GM21515 (cell line): ENCODE results near the gene CTSD.

ENCODE experiments used
- ATAC-seq: cut with Tn5 transposase; IDR thresholded peaks from one replicate; pipeline ENCODE4 v1.9.1; 2021; ENCODE audit not compliant: unreplicated experiment

CTSD gene

DNA sequence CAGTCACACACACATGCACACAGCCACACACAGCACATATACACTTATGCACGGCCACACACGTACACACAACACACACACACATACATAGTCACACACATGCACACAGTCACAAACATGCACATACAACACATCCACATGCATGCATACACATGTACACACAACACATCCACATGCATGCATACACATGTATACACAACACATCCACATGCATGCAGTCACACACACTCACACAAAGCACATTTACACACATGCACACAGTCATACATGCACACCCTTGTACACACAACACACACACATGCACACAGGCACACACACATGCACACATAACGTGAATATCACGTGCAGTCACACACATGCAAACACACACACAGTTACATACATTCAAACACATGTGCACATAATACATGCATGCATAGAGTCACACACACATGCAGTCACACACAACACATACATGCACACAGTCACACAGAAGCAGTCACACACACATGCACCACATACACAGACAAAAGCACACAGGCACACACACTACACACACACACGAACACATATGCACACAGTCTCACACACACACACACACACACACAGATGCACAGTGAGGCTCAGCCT, 32.2 kb downstream of the CTSD start:
- no peak for ATAC-seq

DNA sequence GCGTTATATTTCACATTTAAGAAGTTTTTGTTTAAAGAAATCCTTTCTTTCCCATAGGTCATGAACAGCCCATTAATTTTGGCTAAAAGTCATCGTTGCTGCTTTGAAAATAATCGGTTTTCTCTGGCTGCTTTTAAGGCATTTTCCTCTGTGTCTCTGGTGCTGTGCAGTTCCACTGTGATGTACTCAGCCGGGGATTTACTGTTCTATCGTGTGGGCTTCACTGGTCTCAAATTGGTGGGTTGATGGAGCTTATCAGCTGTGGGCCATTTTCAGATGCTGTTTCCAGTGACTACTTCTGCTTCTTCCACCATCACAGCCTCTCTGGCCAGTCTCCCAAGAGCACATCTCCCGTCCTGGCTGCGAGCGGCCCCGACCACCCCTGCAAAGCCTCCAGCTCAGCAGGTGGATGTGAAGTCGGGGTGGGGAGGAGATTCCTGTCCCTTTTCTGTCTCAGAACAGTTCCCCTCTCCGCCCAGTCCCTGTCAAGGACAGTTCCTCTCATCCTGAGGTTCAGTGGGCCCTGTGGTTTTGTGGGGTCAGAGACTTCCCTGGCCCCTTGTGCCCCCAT, 33.6 kb downstream of the CTSD start:
- ATAC-seq = no peak

DNA sequence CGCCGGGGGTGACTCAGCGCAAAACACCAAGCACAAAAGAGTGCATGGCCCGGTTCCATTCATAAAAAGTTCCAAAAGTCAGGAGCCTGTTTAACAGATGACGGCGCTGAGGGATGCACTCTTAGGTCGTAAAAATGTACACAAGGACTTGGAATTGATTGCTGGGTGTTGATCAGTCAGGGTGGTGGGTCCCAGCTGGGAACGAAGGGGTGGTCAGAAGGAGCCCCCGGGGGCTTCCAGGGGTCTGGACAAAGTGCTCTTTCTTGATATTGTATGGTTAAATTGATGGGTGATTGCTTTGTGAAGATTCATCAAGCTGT, 34.1 kb downstream of the CTSD start:
- no peak for ATAC-seq

DNA sequence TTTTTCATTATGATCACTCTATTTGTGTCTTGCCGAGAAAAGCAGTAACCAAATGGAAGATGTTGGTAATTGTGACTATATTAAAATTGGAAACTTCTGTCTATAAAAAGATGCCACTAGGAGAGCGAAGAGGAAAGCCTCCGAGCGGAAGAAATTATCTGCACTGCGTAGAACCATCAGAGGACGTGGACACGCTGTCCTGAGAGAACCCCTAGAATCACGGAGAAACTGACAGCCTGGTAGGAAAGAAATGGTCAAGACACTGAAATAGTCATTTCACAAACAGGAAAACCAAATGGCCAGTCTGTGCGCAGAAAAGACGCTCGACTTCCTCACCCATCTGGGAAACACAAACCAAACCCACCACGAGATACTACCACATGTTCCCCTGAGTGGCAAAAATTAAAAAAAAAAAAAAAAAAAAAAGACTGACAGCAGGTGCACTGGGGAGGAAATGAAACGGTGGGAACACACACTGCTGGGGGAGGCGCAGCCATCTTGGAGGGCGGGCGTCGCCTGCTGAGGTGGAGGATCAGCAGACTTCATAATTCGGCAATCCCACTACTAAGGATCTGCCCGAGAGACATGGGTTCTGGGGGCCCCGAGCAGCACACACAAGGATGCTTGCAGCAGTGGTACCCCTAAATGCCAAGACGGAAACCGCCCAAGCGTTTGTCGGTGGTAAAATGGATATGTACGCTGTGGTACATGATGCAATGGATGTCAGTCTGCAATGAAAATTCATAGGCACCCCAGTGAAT, 34.6 kb downstream of the CTSD start:
- no peak for ATAC-seq

DNA sequence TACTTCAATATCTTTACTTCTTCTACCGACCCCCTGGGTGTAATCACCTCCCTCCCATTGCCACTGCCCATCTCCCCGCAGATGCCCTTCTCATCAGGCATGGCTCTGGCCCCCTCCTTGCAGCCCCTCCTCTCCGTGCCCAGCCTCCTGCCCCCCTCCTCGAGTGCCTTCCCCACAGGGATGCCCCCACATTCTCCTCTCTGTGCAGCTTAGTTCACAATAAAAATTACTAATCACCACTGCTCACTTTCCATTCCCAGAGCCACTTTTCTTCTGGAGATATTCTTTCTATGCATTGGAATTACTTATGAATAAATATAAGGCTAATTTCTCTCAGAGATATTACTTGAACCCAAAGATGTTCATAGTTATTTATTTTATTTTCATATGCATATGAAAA, 35.4 kb downstream of the CTSD start:
- no peak for ATAC-seq

DNA sequence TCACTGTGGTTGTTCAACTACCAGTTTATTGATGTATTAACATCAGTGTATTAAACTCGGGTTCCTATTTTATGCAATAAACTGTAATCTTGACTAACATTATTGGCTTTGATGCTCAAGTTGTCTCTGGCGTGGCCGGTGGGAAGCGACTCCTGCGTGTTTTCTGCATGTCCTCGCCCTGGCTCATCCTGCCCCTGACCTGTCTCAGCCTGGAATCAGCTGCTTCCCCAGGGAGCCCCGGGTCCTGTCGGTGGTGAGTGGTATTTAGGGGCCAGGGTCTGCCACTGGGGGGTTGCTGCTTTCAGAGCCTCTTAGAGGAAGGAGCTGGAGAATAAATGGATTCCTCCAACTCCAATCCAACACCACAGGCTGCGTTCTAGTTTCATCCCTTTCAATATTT, 35.9 kb downstream of the CTSD start:
- no peak for ATAC-seq

DNA sequence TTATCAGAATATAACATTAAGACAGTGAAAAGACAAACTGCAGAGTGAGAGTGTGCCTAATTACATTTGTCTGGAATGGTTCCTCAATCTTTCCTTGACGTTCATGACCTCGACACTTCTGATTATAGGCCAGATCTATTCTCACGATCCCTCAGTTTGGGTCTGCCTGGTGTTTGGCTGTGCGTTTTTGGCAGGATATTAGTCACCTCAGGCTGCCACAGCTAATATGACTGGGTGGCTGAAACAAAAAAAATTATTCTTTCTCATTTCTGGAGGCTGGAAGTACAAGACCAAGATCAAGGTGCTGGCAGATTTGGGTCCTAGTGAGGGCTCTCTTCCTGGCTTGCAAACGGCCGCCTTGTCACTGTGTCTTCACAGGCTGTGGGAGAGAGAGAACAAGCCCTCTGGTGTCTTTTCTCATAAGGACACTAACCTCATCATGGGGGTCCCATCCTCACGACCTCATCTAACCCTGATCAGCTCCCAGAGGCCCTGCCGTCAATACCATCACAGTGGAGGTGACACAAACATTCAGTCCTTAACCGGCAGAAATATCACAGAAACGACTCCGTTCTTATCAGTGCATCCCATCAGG, 36.5 kb downstream of the CTSD start:
- ATAC-seq = no peak

DNA sequence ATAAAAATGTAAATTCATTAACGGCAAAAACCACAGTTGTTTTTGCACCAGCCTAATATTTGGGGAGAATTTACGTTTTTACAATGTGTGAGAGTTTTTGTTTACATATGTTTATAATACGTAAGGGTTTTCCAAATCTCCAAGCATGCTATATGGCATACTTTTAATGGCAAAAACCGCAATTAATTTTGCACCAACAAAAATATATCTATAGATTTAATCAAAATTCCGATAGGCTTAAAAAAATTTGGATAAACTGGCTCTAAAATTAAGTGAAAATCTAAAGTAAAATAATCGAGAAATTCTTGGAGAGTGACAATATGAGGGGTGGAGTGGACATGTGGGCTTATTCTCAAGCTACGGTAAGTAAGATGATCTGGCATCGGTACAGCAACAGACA, 43.9 kb downstream of the CTSD start:
- ATAC-seq = no peak

DNA sequence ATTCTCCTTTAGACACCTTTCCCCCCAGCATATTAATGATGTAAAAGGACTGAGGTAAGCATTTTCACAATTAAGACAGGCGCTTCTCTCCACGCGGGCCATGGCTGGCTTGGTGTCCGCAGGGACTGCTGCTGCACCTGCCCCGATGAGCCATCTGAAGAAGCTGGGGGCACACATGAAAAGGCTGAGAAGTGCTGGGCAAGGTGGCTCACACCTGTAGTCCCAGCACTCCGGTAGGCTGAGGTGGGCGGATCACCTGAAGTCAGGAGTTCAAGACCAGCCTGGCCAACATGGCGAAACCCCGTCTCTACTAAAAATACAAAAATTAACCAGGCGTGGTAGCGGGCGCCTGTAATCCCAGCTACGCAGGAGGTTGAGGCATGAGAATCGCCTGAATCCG, 45.4 kb downstream of the CTSD start:
- ATAC-seq = no peak

DNA sequence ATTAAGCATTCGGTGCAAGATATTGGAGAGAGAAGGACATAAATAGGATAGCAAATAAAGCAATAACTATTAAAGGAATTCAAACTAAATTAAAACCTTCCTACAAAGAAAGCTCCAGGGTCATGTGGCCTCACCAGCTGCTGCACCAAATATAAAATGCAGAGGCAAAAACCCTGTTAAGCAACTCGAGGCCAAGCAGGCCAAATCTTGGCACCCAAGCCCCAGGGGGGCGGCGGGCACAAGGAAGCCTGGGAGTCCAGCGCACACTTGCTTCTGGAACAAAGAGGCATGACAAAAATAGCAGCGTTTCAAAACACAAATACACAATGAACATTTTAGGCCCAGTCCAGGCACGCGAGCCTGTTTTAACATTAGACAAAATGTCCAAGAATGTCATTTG, 46.0 kb downstream of the CTSD start:
- no peak for ATAC-seq

DNA sequence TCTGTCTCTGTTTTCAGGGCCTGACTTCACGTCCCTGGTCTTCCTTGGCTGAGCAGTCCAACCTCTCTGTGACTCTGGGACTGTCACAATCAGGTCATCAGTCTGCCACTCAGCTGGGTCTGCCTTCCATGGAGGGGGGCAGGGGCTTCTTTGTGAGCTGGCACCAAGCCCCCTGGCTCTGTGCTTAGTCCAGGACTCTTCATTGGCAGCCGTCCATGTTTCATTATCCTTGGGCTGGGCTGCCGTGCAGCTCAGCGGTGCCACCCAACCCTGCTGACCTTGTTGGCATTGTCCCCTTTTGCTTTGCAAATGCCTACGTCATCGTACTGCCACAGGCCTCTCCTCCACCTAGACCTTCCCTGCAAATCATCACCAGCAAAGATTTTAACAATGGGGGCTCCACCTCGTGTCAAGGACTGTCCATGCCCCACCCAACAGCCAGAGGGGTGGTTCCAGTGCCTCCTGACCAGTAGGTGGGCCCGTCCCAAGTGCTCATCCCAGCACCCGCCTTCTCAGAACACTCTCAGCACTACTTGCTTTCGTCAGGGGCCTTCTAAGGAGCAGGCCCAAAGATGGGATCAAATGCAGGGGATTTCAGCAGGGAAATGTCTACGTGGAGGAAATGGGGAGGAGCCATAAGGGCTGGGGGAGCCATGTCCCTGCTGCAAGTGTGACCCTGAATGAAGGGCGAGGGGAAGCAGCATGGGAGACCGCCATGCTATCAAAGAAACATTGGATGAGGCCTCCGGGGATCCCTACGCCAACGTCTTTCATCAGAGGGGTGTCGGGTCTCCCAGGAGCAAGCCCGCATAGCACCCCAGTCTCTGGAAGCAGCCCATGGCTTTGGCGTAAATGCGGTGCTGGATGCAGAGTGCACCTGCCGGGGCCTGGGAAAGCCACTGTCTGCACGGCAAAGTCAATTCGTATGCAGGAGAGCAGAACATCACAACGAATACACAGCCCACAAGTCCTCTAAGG, 48.5 kb downstream of the CTSD start:
- ATAC-seq = no peak

DNA sequence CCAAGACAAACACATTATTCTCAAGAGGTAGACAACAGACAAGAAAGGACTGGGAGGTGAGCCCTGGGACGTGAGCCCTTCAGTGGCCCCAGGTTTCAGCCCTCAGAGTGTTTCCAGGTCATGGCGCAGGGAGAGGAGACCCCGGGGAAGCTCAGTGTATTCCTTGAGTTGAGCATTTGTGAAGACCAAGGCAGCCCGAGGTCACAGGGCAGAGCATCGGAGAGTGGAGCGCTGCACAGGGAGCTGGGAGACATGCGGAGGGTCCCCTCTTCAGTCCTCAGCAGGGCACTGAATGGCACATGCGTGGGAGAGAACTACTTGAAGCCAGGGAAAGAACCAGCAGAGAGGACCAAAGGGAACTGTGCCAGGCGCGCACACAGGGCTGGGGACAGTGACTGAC, 55.0 kb downstream of the CTSD start:
- ATAC-seq = no peak

DNA sequence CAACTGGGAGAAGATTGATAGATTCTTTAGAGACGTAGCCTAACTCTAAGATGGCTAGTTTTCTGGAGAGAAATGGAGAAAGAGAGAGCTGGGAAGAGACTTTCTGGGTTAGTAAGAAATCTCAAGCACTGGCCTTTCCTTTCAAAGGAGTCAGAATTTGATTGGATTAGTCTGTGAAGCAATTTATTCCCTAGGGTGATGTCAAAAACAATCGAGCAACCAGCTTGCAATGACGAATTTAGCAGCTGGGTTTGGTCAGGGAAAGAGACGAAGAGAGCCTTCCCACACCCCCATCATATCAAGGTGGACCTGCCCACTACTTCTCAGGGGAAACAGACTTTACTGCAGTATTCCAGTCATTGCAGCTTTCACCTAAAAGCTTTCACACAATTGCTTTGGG, 56.0 kb downstream of the CTSD start:
- ATAC-seq = no peak

DNA sequence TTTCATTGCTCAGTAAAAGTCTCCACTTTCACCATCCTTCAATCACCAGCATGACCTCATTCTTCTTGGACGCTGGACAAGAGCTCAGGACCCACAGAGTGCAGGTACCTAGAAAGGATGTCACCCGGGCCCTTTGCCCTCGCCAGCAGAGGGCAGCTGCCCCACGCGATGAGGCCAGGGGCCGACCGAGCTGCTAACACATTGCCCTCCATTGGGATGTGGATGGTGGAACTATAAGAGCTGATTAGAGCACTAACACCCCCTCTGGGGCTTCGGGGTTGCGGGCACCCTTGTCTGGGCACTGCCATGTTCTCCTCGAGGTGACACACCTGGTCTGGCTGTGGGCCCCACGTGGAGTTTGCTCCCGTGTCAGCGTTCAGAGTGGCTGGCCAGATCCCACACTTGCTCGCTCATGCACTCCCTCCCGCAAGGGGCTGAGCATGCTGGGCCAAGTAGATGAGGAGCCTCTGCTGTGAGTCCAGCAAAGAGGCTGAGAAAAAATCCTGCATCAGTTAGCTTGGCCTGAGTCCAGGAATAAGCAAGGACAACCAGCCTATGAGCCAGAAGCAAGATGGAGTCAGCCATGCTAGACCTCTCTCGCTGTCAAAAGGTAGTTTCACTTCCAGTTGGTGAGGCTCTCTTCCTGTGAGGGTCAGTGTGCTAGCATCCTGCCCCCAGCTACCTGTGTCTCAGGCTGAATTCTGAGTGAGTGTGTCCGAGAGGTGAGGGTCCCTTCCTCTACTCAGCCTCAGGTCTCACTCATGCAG, 56.9 kb downstream of the CTSD start:
- no peak for ATAC-seq

DNA sequence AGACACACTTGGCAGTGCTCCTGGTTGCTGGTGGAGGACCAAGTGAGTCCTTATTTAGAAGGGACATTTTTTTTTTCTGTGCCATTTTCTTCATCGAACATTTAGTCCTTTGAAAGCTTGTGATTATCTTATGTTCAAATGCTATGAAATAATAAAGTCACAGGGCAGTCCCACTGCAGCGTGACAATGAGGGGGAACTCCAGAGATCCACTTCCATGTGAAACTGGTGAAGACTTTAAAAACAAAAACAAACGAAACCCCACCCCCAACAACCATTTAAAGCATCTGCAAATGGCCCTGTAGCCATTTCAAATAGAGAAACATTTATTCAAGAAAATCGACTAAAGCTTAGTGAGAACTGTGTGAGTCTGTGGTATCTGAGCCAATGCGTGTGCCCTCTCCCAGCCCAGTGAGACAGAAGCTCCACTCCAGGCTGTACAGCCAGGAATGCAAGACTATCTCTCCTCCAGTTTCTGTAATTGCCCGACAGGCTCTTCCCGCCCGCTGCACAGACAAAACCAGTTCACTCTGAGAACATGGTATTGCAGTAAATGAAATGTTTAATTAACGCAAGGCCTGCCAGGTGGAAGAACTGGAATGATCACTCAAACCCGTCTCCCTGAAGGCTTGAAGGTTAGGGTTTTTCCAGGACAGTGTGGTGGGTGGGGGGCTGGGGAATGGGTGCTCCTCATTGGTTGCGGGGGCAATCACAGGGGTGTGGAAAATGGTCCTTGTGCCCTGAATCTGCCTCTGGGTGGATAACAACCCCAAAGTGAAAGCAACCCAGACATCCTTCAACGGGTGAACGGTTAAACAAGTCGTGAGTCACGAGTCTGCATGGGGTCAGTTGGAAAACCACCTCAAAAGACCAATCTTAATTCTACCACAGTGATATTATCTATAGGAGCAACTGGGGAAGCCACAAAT, 58.3 kb downstream of the CTSD start:
- no peak for ATAC-seq

DNA sequence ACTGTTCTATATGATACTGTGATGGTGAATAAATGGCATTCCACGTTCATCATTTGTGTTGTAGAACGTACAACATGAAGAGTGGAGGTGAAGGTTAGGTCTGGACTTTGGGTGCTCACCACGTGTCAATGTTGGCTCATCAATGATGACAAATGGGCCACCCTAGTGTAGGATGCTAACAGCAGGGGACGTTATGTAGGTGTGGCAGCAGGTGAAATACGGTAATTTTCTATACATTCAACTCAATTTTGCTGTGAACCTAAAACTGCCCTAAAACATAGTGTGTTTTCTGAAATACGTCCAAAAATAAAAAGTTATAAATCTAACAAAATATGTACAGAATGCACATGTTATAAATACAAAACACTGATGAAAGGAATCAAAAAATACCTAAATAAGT, 60.6 kb downstream of the CTSD start:
- no peak for ATAC-seq
